Endodermal cell (in vitro differentiated cells): ENCODE results near the gene NFE2. TPM values are rescaled to one million over a fixed set of nuclear protein-coding genes. Genes with fewer than 3 reads are reported as not detected.
A peak's percentile ranks its signal among the peaks of the same experiment; 100 is the strongest.

Experiments used
- DNase-seq: peaks from one replicate; pipeline ENCODE4 v3.0.0-alpha.2; 2017
- H3K27ac ChIP-seq: 2 replicates; pipeline ENCODE4 v1.5.1; 2013; ENCODE audit warnings: mild to moderate bottlenecking, low read depth, low read length, moderate library complexity
- H3K27me3 ChIP-seq: 2 replicates; pipeline ENCODE4 v1.6.1; 2013; ENCODE audit warnings: mild to moderate bottlenecking, low read length, moderate library complexity; ENCODE audit not compliant: insufficient read depth, control insufficient read depth, poor library complexity, severe bottlenecking
- H3K36me3 ChIP-seq: 2 replicates; pipeline ENCODE4 v1.7.0; 2013; ENCODE audit warnings: mild to moderate bottlenecking, low read length, moderate library complexity; ENCODE audit not compliant: control insufficient read depth, insufficient read depth
- H3K4me1 ChIP-seq: one replicate; pipeline ENCODE4 v1.7.0; 2013; ENCODE audit warnings: low read length; ENCODE audit not compliant: control insufficient read depth, insufficient read depth
- H3K4me3 ChIP-seq: 2 replicates; pipeline ENCODE4 v1.5.1; 2013; ENCODE audit warnings: mild to moderate bottlenecking, low read length, moderate library complexity
- H3K9ac ChIP-seq: 2 replicates; pipeline ENCODE4 v1.6.1; 2013; ENCODE audit warnings: mild to moderate bottlenecking, low read length, moderate library complexity; ENCODE audit not compliant: poor library complexity, severe bottlenecking; ENCODE audit errors: extremely low read depth
- H3K9me3 ChIP-seq: 2 replicates; pipeline ENCODE4 v1.6.1; 2013; ENCODE audit warnings: mild to moderate bottlenecking, low read length, moderate library complexity; ENCODE audit not compliant: control insufficient read depth
- H3K27ac Mint-ChIP-seq: 2 replicates; pipeline ENCODE4 v1.8.0; 2020; ENCODE audit warnings: mixed read lengths
- H3K27me3 Mint-ChIP-seq: 2 replicates; pipeline ENCODE4 v1.8.0; 2021; ENCODE audit warnings: mild to moderate bottlenecking, mixed read lengths; ENCODE audit not compliant: insufficient read depth
- H3K36me3 Mint-ChIP-seq: 2 replicates; pipeline ENCODE4 v1.8.0; 2020; ENCODE audit warnings: low read depth, mixed read lengths
- H3K4me1 Mint-ChIP-seq: 2 replicates; pipeline ENCODE4 v1.8.0; 2020; ENCODE audit warnings: mixed read lengths
- H3K4me3 Mint-ChIP-seq: 2 replicates; pipeline ENCODE4 v1.8.0; 2020; ENCODE audit warnings: mild to moderate bottlenecking, moderate library complexity, mixed read lengths
- H3K9me3 Mint-ChIP-seq: 2 replicates; pipeline ENCODE4 v1.8.0; 2020; ENCODE audit warnings: mild to moderate bottlenecking, mixed read lengths
- WGBS, 2 experiments: methylation state at CpG; one replicate each; pipeline versions ENCODE4 v1.1.5 to v1.1.7; 2013; ENCODE audit warnings: missing lambda C conversion rate in 2 of 2, mixed read lengths in 1 of 2; ENCODE audit not compliant: insufficient coverage in 1 of 2, insufficient read length in 1 of 2; 5-methylcytosine and 5-hydroxymethylcytosine counted together
- total RNA-seq, 2 donors: library from RNA; stranded (reverse); fragmentation: NEBNext Ultra II Directional in 1 of 2; extraction: Animal tissue kit (Norgen Biotek cat#: 25700) in 1 of 2; gene quantifications; 2 replicates in 1 of 2; 3 replicates in 1 of 2; pipeline ENCODE4 v1.2.1, GENCODE V29; 2021
- TF ChIP-seq, protein P1 (sequence below): fragments of 200-600 bp; sonication (generic); conservative IDR thresholded peaks from 2 replicates; pipeline ENCODE4 v1.5.0; 2021; ENCODE audit warnings: antibody characterized with exemption, mild to moderate bottlenecking

The NFE2 gene
- total RNA-seq, 2 donors from 2014 or later = 2.7 TPM

DNA sequence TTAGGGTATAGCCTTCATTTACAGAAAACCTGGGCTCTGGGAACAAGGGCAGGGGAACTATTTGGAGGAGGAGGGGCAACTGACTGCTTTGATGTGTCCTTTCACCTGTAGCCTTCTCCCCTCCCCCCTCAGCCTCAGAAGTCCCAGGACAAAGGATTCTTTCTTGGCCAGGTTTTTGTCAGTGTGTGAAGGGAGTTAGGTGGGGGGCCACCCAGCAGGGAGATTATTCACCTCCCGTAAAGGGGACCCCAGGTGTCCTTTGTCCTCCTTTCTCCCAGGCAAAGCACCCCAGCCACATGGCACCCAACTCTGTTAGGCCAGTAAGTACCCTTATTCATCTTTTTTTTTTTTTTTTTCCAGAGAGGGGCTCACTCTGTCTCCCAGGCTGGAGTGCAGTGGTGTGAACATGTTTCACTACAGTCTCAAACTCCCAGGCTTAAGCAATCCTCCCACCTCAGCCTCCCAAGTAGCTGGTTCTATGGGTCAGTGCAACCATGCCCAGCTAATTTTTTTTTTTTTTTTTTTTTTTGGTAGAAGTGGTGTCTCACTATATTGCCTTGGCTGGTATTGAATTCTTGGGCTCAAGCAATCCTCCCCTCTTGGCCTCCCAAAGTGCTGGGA lies 723 bp upstream of the NFE2 start:
- TF ChIP-seq, protein P1, sequence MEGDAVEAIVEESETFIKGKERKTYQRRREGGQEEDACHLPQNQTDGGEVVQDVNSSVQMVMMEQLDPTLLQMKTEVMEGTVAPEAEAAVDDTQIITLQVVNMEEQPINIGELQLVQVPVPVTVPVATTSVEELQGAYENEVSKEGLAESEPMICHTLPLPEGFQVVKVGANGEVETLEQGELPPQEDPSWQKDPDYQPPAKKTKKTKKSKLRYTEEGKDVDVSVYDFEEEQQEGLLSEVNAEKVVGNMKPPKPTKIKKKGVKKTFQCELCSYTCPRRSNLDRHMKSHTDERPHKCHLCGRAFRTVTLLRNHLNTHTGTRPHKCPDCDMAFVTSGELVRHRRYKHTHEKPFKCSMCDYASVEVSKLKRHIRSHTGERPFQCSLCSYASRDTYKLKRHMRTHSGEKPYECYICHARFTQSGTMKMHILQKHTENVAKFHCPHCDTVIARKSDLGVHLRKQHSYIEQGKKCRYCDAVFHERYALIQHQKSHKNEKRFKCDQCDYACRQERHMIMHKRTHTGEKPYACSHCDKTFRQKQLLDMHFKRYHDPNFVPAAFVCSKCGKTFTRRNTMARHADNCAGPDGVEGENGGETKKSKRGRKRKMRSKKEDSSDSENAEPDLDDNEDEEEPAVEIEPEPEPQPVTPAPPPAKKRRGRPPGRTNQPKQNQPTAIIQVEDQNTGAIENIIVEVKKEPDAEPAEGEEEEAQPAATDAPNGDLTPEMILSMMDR = no peak
- peak overlapping the region; percentile 56 for H3K4me3 Mint-ChIP-seq
- no peaks in the 10 kb centered on the region for H3K36me3 Mint-ChIP-seq
- WGBS, 2 experiments = 14% methylated on average over 1 of the region's 1 CpG; no CpG with 5 or more reads in 1 of the 2 experiments
- peaks cover 52% of the 10 kb centered on the region for H3K4me1 Mint-ChIP-seq
- Histone ChIP-seq H3K4me1 (peaks cover 19% of the 10 kb centered on the region), H3K9ac (peak overlapping the region; percentile 53), H3K4me3 (peak overlapping the region; percentile 78), H3K27ac (peak overlapping the region; percentile 70), H3K9me3 (no peaks in the 10 kb centered on the region), H3K36me3 (no peaks in the 10 kb centered on the region), H3K27me3 (no peaks in the 10 kb centered on the region)
- H3K9me3 Mint-ChIP-seq = no peaks in the 10 kb centered on the region
- peak; percentile 89 for DNase-seq
- peaks cover 13% of the 10 kb centered on the region for H3K27me3 Mint-ChIP-seq
- peak overlapping the region; percentile 89 for H3K27ac Mint-ChIP-seq

DNA sequence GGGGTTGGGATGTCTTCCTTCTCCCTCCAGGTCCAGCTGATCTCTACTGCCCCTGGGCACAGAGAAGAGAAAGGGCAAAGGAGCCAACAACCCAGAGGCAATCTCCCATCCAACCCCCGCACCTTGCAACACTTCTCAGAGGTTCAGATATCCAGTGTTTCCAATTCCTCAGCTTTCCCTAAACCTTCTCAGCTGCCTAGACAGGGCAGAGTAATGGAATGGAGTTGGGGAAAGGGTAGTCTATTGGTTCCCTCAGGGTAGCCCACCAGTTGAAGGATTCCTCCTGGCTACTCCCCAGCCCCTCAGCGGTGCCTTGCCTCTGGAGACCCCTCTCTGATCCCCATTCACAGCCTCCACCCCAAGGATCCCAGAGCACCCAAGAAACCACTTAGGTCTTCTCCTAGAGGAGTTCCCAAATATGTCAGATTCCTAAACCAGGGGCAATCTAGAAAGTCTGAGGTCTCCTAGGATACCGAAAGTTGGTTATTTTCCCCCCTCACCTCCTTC lies 537 bp downstream of the NFE2 start:
- Histone ChIP-seq H3K4me1 (peaks cover 21% of the 10 kb centered on the region), H3K9me3 (no peaks in the 10 kb centered on the region), H3K27ac (no peak overlapping the region), H3K27me3 (no peaks in the 10 kb centered on the region), H3K4me3 (peak overlapping the region; percentile 78), H3K9ac (peak overlapping the region; percentile 53), H3K36me3 (no peaks in the 10 kb centered on the region)
- Mint-ChIP-seq H3K4me1 (peaks cover 59% of the 10 kb centered on the region), H3K27me3 (peaks cover 13% of the 10 kb centered on the region), H3K27ac (peak overlapping the region; percentile 38), H3K9me3 (no peaks in the 10 kb centered on the region), H3K4me3 (peak overlapping the region; percentile 56), H3K36me3 (no peaks in the 10 kb centered on the region)
- TF ChIP-seq, protein P1 = no peak
- DNase-seq = no peak
- 62 to 66% methylated on average over 2 of the region's 3 CpGs for WGBS, 2 experiments

DNA sequence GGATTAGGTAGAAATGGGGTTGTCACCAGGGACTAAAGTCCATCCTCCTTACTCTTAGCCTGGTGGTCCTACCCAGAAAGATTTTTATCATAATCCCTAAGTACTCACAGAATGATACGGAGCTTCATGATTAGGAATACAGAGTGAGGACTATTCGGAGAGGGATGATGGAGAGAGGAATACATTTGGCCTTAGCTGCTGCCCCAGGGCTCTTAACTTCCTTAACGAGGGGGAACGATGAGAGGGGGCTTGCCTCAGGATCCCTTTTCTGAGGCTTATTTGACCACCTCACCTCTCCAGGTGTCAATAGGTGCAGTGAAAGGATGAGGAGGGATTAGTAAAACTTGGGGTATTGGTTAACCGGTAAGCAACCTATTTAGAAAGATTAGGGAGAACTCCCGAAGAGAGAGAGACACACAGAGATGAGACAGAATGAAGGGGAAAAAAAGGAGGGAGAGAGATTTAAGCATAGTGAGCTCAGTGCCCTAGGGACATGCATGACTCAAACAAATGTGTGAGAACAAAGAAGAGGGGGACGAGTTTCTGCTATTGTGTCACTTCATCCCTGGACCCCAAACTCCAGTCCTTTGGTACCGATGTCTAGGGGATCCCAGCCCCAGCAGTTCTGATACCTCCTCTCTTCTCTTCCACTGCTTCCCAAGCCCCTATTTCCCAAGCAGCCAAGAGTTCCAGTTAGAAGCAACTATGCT lies 1.1 kb downstream of the NFE2 start:
- Mint-ChIP-seq H3K4me3 (peak overlapping the region; percentile 56), H3K27ac (no peak overlapping the region), H3K4me1 (peaks cover 62% of the 10 kb centered on the region), H3K9me3 (no peaks in the 10 kb centered on the region), H3K27me3 (peaks cover 13% of the 10 kb centered on the region), H3K36me3 (no peaks in the 10 kb centered on the region)
- TF ChIP-seq, protein P1 = no peak
- Histone ChIP-seq H3K27me3 (no peaks in the 10 kb centered on the region), H3K4me1 (peaks cover 25% of the 10 kb centered on the region), H3K27ac (no peak overlapping the region), H3K4me3 (peak overlapping the region; percentile 78), H3K9ac (no peak overlapping the region), H3K9me3 (no peaks in the 10 kb centered on the region), H3K36me3 (no peaks in the 10 kb centered on the region)
- WGBS, 2 experiments = 79 to 81% methylated on average over 4 to 8 of the region's 8 CpGs
- no peak for DNase-seq
